Kidney epithelial cell (primary cell): Measurements from ENCODE around the gene TIPRL. TPM values are rescaled to one million over a fixed set of nuclear protein-coding genes. Genes with fewer than 3 reads are reported as not detected.

Source experiments
- DNase-seq: peaks from one replicate; pipeline ENCODE4 v3.0.0-alpha.2; 2010; ENCODE audit warnings: low read depth
- H3K27me3 ChIP-seq: 2 replicates; pipeline ENCODE4 v1.6.0; 2011; ENCODE audit warnings: low read length; ENCODE audit not compliant: control insufficient read depth, insufficient read depth
- H3K36me3 ChIP-seq: 2 replicates; pipeline ENCODE4 v1.5.1; 2011; ENCODE audit warnings: low read length; ENCODE audit not compliant: control insufficient read depth, insufficient read depth
- H3K4me3 ChIP-seq: 2 replicates; pipeline ENCODE4 v1.5.1; 2011; ENCODE audit warnings: low read depth, mild to moderate bottlenecking, control low read depth, low read length
- total RNA-seq: library from RNA; depleted of rRNA; stranded (reverse); fragments of >200 nt; gene quantifications from 2 replicates; pipeline ENCODE4 v1.2.3, GENCODE V29; 2015
- TF ChIP-seq, protein P1 (sequence below): IDR thresholded peaks from 2 replicates; pipeline ENCODE4 v1.5.1; 2011; ENCODE audit warnings: mild to moderate bottlenecking, moderate library complexity, low read length, control low read depth, inconsistent platforms; ENCODE audit not compliant: insufficient read depth, poor library complexity, severe bottlenecking

The TIPRL gene
- total RNA-seq, 1 donor from 2014 or later: 49.0 TPM

DNA sequence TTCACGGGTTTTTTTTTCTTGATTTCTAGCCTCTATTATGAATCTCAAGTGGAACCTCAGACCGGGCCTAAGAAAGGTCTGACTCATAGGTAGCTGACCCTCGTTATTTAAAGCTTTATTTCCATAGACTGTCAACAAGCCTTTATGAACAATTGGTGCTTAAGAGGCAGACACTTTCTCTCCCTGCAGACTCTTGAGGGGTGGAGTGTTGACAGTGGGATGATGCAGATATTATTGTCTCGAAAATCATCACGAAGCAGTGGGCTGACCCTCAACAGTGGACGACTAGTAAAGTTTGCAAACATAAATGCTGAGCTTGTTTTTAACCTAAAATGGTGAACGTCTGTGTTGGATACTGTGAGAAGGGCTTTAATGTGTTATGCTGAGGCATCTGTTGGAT is 48.9 kb downstream of the TIPRL start:
- DNase-seq: no peak
- Histone ChIP-seq H3K4me3 (no peak overlapping the region), H3K36me3 (no peaks in the 10 kb centered on the region), H3K27me3 (no peaks in the 10 kb centered on the region)
- TF ChIP-seq, protein P1, sequence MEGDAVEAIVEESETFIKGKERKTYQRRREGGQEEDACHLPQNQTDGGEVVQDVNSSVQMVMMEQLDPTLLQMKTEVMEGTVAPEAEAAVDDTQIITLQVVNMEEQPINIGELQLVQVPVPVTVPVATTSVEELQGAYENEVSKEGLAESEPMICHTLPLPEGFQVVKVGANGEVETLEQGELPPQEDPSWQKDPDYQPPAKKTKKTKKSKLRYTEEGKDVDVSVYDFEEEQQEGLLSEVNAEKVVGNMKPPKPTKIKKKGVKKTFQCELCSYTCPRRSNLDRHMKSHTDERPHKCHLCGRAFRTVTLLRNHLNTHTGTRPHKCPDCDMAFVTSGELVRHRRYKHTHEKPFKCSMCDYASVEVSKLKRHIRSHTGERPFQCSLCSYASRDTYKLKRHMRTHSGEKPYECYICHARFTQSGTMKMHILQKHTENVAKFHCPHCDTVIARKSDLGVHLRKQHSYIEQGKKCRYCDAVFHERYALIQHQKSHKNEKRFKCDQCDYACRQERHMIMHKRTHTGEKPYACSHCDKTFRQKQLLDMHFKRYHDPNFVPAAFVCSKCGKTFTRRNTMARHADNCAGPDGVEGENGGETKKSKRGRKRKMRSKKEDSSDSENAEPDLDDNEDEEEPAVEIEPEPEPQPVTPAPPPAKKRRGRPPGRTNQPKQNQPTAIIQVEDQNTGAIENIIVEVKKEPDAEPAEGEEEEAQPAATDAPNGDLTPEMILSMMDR: no peak

DNA sequence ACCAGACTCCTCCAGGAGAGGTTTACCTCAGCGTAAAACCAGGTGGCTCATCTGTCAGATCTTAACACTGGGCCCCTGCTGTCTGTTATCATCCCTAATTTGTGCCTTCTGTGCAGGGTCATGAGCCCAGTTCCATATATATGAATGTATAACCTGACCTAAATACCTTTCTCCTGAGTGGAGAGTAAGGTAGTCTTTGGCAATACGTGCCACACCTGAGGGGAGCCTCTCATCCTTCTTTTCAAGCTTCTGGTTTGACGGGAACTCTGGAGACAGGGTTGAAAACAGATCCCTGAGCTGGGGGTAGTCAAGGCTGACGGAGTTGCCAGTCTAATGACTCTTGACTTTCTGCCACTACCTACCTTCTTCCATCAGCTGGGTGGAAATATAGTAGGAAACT is 51.1 kb downstream of the TIPRL start:
- Histone ChIP-seq H3K36me3 (no peaks in the 10 kb centered on the region), H3K27me3 (no peaks in the 10 kb centered on the region), H3K4me3 (no peak overlapping the region)
- TF ChIP-seq, protein P1: no peak
- DNase-seq: no peak

DNA sequence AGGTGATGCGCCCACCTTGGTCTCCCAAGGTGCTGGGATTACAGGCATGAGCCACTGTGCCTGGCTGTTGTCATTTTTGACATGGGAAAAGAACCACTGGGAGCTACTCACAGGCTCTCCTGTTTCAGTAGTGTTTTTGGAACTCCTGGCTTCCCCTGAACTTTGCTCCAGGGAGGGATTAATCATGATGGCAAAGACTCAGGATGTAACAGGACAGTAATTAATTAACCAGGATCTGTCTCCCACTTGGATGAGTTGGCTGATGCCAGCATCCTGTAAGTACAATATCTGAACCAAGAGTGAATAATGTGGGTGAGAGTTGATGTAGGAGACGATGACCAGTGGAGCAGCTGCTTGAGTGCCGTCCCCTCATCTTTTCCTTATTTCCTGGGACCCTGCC is 51.9 kb downstream of the TIPRL start:
- Histone ChIP-seq H3K27me3 (no peaks in the 10 kb centered on the region), H3K4me3 (no peak overlapping the region), H3K36me3 (no peaks in the 10 kb centered on the region)
- DNase-seq: peak; percentile 55
- TF ChIP-seq, protein P1: no peak

DNA sequence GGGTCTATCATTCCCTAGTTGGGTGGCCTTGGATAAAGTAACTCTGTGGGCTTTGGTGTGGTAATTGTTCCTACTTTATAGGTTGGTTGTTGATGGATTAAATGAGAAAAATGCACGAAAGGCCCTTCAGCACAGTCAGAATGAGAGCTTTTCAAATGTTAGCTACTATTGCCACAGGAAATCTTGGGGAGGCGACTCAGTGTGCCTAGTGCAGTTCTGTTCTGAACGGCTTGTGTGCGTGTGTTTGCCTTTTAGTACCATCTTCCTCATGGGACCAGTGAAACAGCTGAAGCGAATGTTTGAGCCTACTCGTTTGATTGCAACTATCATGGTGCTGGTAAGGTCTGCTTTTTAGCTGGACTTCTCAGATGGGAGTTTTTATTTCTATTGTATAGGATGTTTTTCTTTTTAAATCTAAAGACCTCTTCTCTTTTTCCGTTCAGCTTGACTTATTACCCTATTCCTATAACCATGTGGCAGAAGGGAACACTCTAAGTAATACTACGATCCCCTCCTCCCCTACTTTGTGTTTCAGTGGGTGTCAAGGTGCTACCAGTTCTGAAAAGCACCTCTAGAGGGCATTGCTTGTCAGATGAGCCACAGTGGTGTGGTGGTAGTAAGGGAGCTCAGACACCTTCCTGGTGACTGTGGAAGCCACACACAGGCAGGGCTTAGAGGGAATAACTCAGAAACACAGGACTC is 56.2 kb downstream of the TIPRL start:
- TF ChIP-seq, protein P1: peak; percentile 62
- no peak overlapping the region for H3K4me3 ChIP-seq
- no peak for DNase-seq

DNA sequence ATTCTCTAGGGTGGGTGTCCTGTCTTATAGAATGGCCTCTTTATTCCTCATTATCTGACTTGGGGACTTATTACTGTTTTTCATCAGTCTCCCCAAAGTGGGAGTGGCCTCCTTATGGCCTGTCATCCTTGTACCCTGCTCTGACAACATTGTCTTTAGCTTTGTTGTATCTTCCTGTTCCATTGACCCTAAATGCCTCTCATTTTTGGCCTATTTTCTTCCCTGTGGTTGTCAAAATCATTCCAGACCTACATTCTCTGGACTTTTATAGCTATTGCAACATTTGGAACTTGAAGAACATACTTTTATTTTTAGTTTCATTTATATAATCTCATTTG is 56.8 kb downstream of the TIPRL start:
- Histone ChIP-seq H3K36me3 (no peaks in the 10 kb centered on the region), H3K4me3 (no peak overlapping the region), H3K27me3 (no peaks in the 10 kb centered on the region)
- TF ChIP-seq, protein P1: no peak
- no peak for DNase-seq

More for the DNA sequence above, 56.2 kb downstream of the TIPRL start:
- Histone ChIP-seq H3K27me3 (no peaks in the 10 kb centered on the region), H3K36me3 (no peaks in the 10 kb centered on the region)

DNA sequence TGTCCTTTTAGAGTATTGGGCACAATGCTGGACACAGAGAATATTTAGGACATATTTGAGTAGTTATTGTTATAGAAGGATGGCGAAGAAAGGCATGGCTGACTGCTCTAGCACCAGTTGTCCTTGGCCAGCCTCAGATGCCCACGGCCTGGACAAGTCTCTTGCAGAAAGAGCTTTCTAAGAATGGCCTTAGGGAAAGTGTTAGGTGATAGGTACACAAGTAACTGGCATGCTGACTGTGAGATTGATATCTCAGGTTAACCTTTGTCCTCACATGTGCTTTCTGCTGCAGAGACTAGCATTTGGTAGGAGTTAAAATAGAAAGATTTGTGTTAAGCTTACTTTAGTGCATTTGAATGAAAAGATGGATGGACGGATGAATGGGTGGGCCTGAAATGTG is 57.2 kb downstream of the TIPRL start:
- Histone ChIP-seq H3K4me3 (no peak overlapping the region), H3K36me3 (no peaks in the 10 kb centered on the region), H3K27me3 (no peaks in the 10 kb centered on the region)
- no peak for DNase-seq
- TF ChIP-seq, protein P1: no peak
